ENCODE measurements around the gene TBC1D22A. TPM values are rescaled to one million over a fixed set of nuclear protein-coding genes. Genes with fewer than 3 reads are reported as not detected.

Gene TBC1D22A
- total and polyA plus RNA-seq, 2 experiments from 2014 or later = 9.6 to 13.3 TPM

GRCh38 chr22:46764140-46764680, 1.8 kb downstream of the TBC1D22A start:
- H3K9me2 ChIP-seq (ENCODE audit: insufficient read depth) = no peaks in the 10 kb centered on the region
- peaks cover 14% of the 10 kb centered on the region; the same call in 1 of the 2 replicates for H3F3A ChIP-seq (replicated peaks; ENCODE audit: low read depth)
- DNase-seq (ENCODE audit: low spot score) (no peak), ATAC-seq (no peak)
- TF ChIP-seq ZNF331 (CRISPR knock-in tag; IDR thresholded peaks at IDR 0.05; ENCODE audit: low read depth) (no peak), STAT1 (IDR thresholded peaks at IDR 0.05; ENCODE audit: unreplicated experiment) (no peak), ZNF462 (CRISPR knock-in tag; IDR thresholded peaks at IDR 0.05) (no peak), CTCF (conservative IDR thresholded peaks at IDR 0.05; ENCODE audit: low read depth in 2 of 2) (no peak), EZH2phosphoT487 (IDR thresholded peaks at IDR 0.05; ENCODE audit: unreplicated experiment) (no peak), ZNF114 (CRISPR knock-in tag; IDR thresholded peaks at IDR 0.05) (no peak), POLR2AphosphoS5 (IDR thresholded peaks at IDR 0.05; ENCODE audit: low read depth) (no peak), JUNB (IDR thresholded peaks at IDR 0.05; ENCODE audit: unreplicated experiment) (no peak), CREB1 (CRISPR knock-in tag; IDR thresholded peaks at IDR 0.05; ENCODE audit: low read depth) (no peak), EZH2 (IDR thresholded peaks at IDR 0.05; ENCODE audit: low read depth, unreplicated experiment) (no peak), REST (IDR thresholded peaks at IDR 0.05; ENCODE audit: unreplicated experiment) (no peak), NANOG (IDR thresholded peaks at IDR 0.05; ENCODE audit: borderline replicate concordance) (no peak), ETS1 (IDR thresholded peaks at IDR 0.05) (no peak)
- H3K79me2 ChIP-seq (replicated peaks; ENCODE audit: insufficient read depth) = peaks cover 82% of the 10 kb centered on the region
- H3K4me1 ChIP-seq (ENCODE audit: insufficient read depth) = peaks cover 10% of the 10 kb centered on the region; the same call in 1 of the 2 replicates
- Mint-ChIP-seq H3K4me3 (peak overlapping the region; percentile 98), H3K9me3 (no peaks in the 10 kb centered on the region), H3K27me3 (ENCODE audit: insufficient read depth, low read depth, poor library complexity) (peaks cover 17% of the 10 kb centered on the region), H3K4me1 (peaks cover 8% of the 10 kb centered on the region), H3K36me3 (ENCODE audit: low read depth) (0 out of 3 replicates have a peak, but pooled peaks cover 3% of the 10 kb centered on the region), H3K27ac (no peak overlapping the region)
- H3K27ac ChIP-seq (ENCODE audit: low read depth) = no peak overlapping the region
- H3K36me3 ChIP-seq (ENCODE audit: insufficient read depth) = no peaks in the 10 kb centered on the region
- peak overlapping the region; percentile 88; the same call in 1 of the 2 replicates for H3K4me2 ChIP-seq
- H3K4me3 ChIP-seq = no peak overlapping the region
- no peak overlapping the region for H2AFZ ChIP-seq
- H3K27me3 ChIP-seq (ENCODE audit: insufficient read depth) = no peaks in the 10 kb centered on the region
- H4K20me1 ChIP-seq (replicated peaks; ENCODE audit: insufficient read depth) = no peaks in the 10 kb centered on the region; the same call in 1 of the 2 replicates
